Measurements from ENCODE around the gene FAF1. TPM values are rescaled to one million over a fixed set of nuclear protein-coding genes. Genes with fewer than 3 reads are reported as not detected.

Gene FAF1
- total and polyA plus RNA-seq, 8 donors, result 20.1 to 144 (median 27.4) TPM

- intact Hi-C loops (cut with DNase I; ENCODE audit: low total_unique reads), result no loop called here
- H3K27ac ChIP-seq, result no peak overlapping the region
- TF ChIP-seq CTCF (IDR thresholded peaks at IDR 0.05), result no peak
- no peak overlapping the region for H3K4me3 ChIP-seq
- DNase-seq, result no peak
- no peaks in the 10 kb centered on the region for H3K9me3 ChIP-seq
- 97 to 100% (median 98%) methylated on average over 2 of the region's 2 CpGs for WGBS, 5 donors
- H3K4me1 ChIP-seq, result peaks cover 0 to 18% (median 5%) of the 10 kb centered on the region in 4 donors
- peaks cover 0 to 4% (median 0%) of the 10 kb centered on the region in 4 donors for H3K36me3 ChIP-seq
- no peaks in the 10 kb centered on the region for H3K27me3 ChIP-seq
Observed at GRCh38 chr1:50646526-50646925, 313.5 kb downstream of the FAF1 start.

- DNase-seq, result no peak
- peaks cover 0 to 18% (median 5%) of the 10 kb centered on the region in 4 donors for H3K4me1 ChIP-seq
- no peak for TF ChIP-seq POLR2A (IDR thresholded peaks at IDR 0.05)
- no peak for TF ChIP-seq EP300 (IDR thresholded peaks at IDR 0.05)
- no peak for TF ChIP-seq POLR2AphosphoS5 (IDR thresholded peaks at IDR 0.05)
- no peak for TF ChIP-seq CTCF (IDR thresholded peaks at IDR 0.05)
- WGBS, 5 donors, result 81 to 93% (median 88%) methylated on average over 1 of the region's 1 CpG
- H3K4me3 ChIP-seq, result no peak overlapping the region
- H3K27ac ChIP-seq, result peak overlapping the region in 1 of 5 donors; percentile 43
- intact Hi-C loops (cut with DNase I; ENCODE audit: low total_unique reads), result no loop called here
- no peaks in the 10 kb centered on the region for H3K9me3 ChIP-seq
- peaks cover 0 to 4% (median 0%) of the 10 kb centered on the region in 4 donors for H3K36me3 ChIP-seq
- no peaks in the 10 kb centered on the region for H3K27me3 ChIP-seq
Observed at GRCh38 chr1:50645139-50645538, 314.9 kb downstream of the FAF1 start.

GRCh38 chr1:50644447-50645105, 315.5 kb downstream of the FAF1 start:
- peak in 1 of 2 donors; percentile 9 for DNase-seq
- H3K4me3 ChIP-seq, result peak overlapping the region in 2 of 4 donors; percentile 1 to 10
- H3K36me3 ChIP-seq, result peaks cover 0 to 4% (median 0%) of the 10 kb centered on the region in 4 donors
- H3K27ac ChIP-seq, result peak overlapping the region in 3 of 5 donors; percentile 6 to 43 (median 12)
- H3K27me3 ChIP-seq, result no peaks in the 10 kb centered on the region
- TF ChIP-seq EP300 (IDR thresholded peaks at IDR 0.05) (no peak), POLR2A (IDR thresholded peaks at IDR 0.05) (no peak), CTCF (IDR thresholded peaks at IDR 0.05) (no peak), POLR2AphosphoS5 (IDR thresholded peaks at IDR 0.05) (no peak)
- WGBS, 5 donors, result 39 to 63% (median 52%) methylated on average over 2 of the region's 2 CpGs
- H3K9me3 ChIP-seq, result no peaks in the 10 kb centered on the region
- intact Hi-C loops (cut with DNase I; ENCODE audit: low total_unique reads), result no loop called here
- peaks cover 0 to 18% (median 5%) of the 10 kb centered on the region in 4 donors for H3K4me1 ChIP-seq

- Histone ChIP-seq H3K4me1 (no peaks in the 10 kb centered on the region), H3K36me3 (no peaks in the 10 kb centered on the region), H3K27me3 (no peaks in the 10 kb centered on the region), H3K27ac (no peak overlapping the region), H3K4me3 (no peak overlapping the region), H3K9me3 (no peaks in the 10 kb centered on the region)
- 56 to 86% (median 78%) methylated on average over 1 of the region's 1 CpG for WGBS, 5 donors
- TF ChIP-seq POLR2AphosphoS5 (IDR thresholded peaks at IDR 0.05), result no peak
- no peak for TF ChIP-seq EP300 (IDR thresholded peaks at IDR 0.05)
- no peak for DNase-seq
- intact Hi-C loops (cut with DNase I; ENCODE audit: low total_unique reads), result no loop called here
Observed at GRCh38 chr1:50637460-50637859, 322.6 kb downstream of the FAF1 start.

GRCh38 chr1:50634251-50634650, 325.8 kb downstream of the FAF1 start:
- Histone ChIP-seq H3K4me3 (no peak overlapping the region), H3K27ac (no peak overlapping the region), H3K9me3 (no peaks in the 10 kb centered on the region), H3K4me1 (no peaks in the 10 kb centered on the region), H3K27me3 (no peaks in the 10 kb centered on the region), H3K36me3 (no peaks in the 10 kb centered on the region)
- no peak for DNase-seq
- WGBS, 5 donors, result 44 to 60% (median 49%) methylated on average over 1 of the region's 1 CpG
- intact Hi-C loops (cut with DNase I; ENCODE audit: low total_unique reads), result no loop called here
- TF ChIP-seq POLR2A (IDR thresholded peaks at IDR 0.05) (no peak), EP300 (IDR thresholded peaks at IDR 0.05) (no peak), POLR2AphosphoS5 (IDR thresholded peaks at IDR 0.05) (no peak), CTCF (IDR thresholded peaks at IDR 0.05) (no peak)
